SKM-1 treated with dmso at 0.1 percent for 144 hours (cell line): ENCODE results near the gene PAWR.
"Not testable (repeated sequence)": the region's sequence is repeated elsewhere in the genome, so short reads cannot be mapped to it uniquely, and the experiment has no call there.

ENCODE experiments used
- DNase-seq: peaks from one replicate; lab custom pipeline; 2025; ENCODE audit not compliant: unreplicated experiment; lab: John Stamatoyannopoulos, UW

PAWR gene

GRCh38 chr12:79650440-79650839 lies 40.3 kb downstream of the PAWR start:
- no peak for DNase-seq

- DNase-seq, result no peak
Observed at GRCh38 chr12:79648881-79649280, 41.9 kb downstream of the PAWR start.

- DNase-seq, result not testable (repeated sequence)
Observed at GRCh38 chr12:79646843-79647242, 43.9 kb downstream of the PAWR start.

GRCh38 chr12:79645235-79645630 lies 45.5 kb downstream of the PAWR start:
- DNase-seq, result no peak

- DNase-seq, result no peak
Observed at GRCh38 chr12:79644274-79645234, 46.2 kb downstream of the PAWR start.

DNA sequence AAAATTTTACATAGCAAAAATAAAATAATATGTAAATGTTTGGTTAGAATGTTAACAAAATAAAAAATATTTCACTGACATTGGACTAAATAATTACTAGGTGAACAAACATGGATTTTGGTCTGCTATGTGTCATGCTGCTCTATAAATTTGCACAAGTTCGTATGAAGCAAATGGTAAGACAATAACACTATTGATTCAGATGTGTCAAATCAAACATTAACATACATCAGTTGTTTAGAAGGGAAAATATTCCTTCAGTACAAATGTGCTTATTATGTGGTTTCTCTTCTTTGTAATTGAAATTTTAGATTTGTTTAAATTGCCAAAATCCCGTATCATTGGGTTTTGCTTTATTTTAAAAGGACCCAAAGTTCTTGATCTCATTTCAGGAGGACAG lies 46.9 kb downstream of the PAWR start:
- no peak for DNase-seq

DNA sequence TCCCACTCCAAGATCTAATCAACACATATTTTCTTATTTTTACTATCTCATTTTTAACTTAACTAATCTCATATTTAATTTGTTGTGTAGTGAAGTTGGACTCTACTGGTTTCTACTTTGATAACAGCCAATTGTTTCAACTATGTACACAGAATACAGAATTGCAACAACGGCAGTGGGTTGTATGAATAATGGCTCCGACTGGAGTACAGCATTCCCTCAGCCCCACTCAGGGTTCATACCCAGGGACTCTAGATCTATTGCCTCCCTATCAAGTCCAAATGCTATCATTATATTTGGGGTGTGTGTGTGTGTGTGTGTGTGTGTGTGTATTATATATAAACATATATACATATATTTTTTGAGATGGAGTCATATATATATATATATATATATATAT lies 52.3 kb downstream of the PAWR start:
- no peak for DNase-seq

- DNase-seq, result no peak
Observed at GRCh38 chr12:79637093-79637492, 53.7 kb downstream of the PAWR start.

DNA sequence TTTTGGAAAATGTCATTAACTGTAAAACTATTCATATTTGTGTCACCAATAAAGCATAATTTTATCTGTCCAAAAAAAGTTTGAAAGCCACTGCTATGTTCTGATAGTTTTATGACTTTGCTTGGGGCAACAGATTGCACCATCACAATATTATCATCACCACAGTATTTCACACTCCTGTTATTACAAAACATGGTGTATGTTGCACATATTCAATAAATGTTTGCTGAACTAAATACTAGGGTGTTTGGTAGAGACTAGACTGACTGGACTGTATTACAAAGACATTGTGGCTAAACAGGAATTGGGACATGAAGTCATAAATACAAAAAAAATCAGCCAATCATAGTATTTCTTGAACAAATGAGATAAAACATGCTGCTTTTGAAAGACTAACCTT lies 55.1 kb downstream of the PAWR start:
- no peak for DNase-seq

- DNase-seq, result no peak
Observed at GRCh38 chr12:79634957-79635471, 55.8 kb downstream of the PAWR start.

DNA sequence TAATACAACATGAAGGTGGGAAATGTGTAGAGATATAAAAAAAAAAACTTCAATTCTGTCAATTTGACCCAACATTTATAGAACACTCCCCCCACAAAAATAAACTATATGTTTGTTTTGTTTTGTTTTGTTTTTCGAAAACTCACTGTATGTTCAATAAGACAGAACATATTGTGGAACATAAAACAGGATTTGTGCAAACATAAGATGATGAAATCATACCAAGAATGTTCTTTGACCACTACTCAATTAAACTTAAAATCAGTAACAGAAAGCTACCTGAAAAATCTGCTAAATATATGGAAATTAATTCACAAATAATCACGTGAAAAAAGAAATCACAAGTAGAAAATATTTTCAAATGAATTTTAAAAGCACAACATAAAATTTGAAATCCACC lies 61.2 kb downstream of the PAWR start:
- no peak for DNase-seq

DNA sequence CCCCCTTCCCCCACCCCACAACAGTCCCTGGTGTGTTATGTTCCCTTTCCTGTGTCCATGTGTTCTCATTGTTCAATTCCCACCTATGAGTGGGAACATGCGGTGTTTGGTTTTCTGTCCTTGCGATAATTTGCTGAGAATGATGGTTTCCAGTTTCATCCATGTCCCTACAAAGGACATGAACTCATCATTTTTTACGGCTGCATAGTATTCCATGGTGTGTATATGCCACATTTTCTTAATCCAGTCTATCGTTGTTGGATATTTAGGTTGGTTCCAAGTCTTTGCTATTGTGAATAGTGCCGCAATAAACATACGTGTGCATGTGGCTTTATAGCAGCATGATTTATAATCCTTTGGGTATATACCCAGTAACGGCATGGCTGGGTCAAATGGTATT lies 64.0 kb downstream of the PAWR start:
- DNase-seq, result not testable (repeated sequence)

GRCh38 chr12:79624378-79624777 lies 66.4 kb downstream of the PAWR start:
- DNase-seq, result no peak

GRCh38 chr12:79619872-79620562 lies 70.7 kb downstream of the PAWR start:
- no peak for DNase-seq

DNA sequence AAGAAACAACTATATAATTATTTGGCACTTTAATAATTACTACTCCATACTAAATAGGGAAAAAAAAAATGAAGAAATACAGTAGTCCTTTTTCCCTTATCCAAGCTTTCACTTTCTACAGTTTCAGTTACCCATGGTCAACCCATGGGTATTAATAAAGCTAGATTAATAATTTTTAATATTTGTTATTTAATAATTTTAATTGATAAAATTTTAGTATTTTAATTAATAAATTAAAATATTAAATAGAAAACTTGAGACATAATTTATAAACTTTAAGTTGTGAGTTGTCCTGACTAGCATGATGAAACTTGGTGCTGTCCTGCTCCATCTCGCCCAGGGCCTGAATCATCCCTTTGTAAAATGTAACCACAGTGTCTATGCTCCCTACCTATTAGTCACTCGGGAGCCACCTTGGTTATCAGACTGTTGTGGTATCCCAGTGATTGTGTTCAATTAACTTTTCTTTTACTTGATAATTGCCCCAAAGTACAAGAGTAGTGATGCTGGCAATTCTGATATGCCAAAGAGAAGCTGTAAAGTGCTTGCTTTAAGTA lies 71.8 kb downstream of the PAWR start:
- no peak for DNase-seq

- no peak for DNase-seq
Observed at GRCh38 chr12:79617696-79618095, 73.1 kb downstream of the PAWR start.

GRCh38 chr12:79615596-79616560 lies 74.9 kb downstream of the PAWR start:
- DNase-seq, result no peak

- no peak for DNase-seq
Observed at GRCh38 chr12:79614730-79615129, 76.0 kb downstream of the PAWR start.

- DNase-seq, result no peak
Observed at GRCh38 chr12:79601908-79602307, 88.9 kb downstream of the PAWR start.

DNA sequence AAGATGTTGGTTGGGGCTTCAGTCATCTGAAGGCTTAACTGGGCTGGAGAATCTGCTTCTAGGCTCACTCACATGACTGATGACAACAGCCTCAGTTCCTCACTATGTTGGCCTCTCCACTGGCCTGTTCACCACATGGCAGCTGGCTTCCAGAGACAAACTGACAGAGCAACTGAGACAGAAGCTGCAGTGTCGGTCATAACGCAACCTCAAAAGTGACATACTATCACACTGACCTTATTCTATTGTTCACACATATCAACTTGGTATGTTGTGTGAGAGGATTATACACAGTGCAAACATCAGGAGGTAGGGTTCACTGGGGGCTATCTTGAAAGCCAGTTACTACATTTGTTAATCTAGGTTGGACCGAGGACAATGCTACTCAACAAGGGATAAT lies 92.9 kb downstream of the PAWR start:
- DNase-seq, result no peak
